GM12878 (cell line): ENCODE measurements around the gene CALD1. TPM values are rescaled to one million over a fixed set of nuclear protein-coding genes. Genes with fewer than 3 reads are reported as not detected.

ENCODE experiments used
- ATAC-seq: fragments of 200-7000 bp; cut with Tn5 transposase; 3 replicates; pipeline ENCODE4 v1.9.1; 2020; ENCODE audit warnings: mild to moderate bottlenecking, moderate library complexity
- BruUV-seq: library from RNA; stranded (reverse); fragments of 400-500 nt; replicated peaks from 2 replicates; lab custom pipeline; 2021; lab: Mats Ljungman, UMichigan
- CTCF ChIA-PET: fragments of 300-600 bp; sonication (Branson Sonifier 250); formaldehyde crosslinking; extraction: SDS; loops from one replicate; lab custom pipeline; 2021; ENCODE audit warnings: inconsistent platforms; lab: Yijun Ruan, JAX
- POLR2A ChIA-PET: fragments of 350-600 bp; formaldehyde crosslinking; extraction: SDS; loops from one replicate; lab custom pipeline; 2021; ENCODE audit warnings: inconsistent platforms; lab: Charles Lee
- RAD21 ChIA-PET: fragments of 300-600 bp; sonication (Branson Sonifier 250); formaldehyde crosslinking; loops from one replicate; lab custom pipeline; 2023; ENCODE audit warnings: antibody characterized with exemption; ENCODE audit not compliant: unreplicated experiment; lab: Charles Lee
- SMC1A ChIA-PET: fragments of 300-600 bp; sonication (Branson Sonifier 250); formaldehyde crosslinking; loops from one replicate; lab custom pipeline; 2023; ENCODE audit not compliant: unreplicated experiment, uncharacterized antibody; lab: Charles Lee
- DNase-seq: peaks from one replicate; pipeline ENCODE4 v3.0.0-alpha.2; 2011; ENCODE audit warnings: low read depth, low spot score
- FAIRE-seq: peaks from 3 replicates; lab custom pipeline; 2011; peaks lifted over from hg19 to GRCh38; lab: Jason Lieb, UNC
- H2AFZ ChIP-seq: 2 replicates; pipeline ENCODE4 v1.6.0; 2011; ENCODE audit warnings: low read depth, low read length, control low read depth; ENCODE audit not compliant: control insufficient read depth
- H3K27ac ChIP-seq: 2 replicates; pipeline ENCODE4 v1.5.1; 2011; ENCODE audit warnings: control low read depth; ENCODE audit not compliant: control insufficient read depth, insufficient read depth
- H3K27me3 ChIP-seq, 2 experiments: replicated peaks in 1 of 2; 2 replicates each; pipeline versions ENCODE4 v1.6.0 to v1.6.1; 2011; ENCODE audit warnings: low read length in 1 of 2; ENCODE audit not compliant: control insufficient read depth in 2 of 2, insufficient read depth in 2 of 2
- H3K36me3 ChIP-seq, 2 experiments: 2 replicates each; pipeline ENCODE4 v1.5.1; 2011; ENCODE audit warnings: low read length in 1 of 2; ENCODE audit not compliant: control insufficient read depth in 2 of 2, insufficient read depth in 2 of 2
- H3K4me1 ChIP-seq: 2 replicates; pipeline ENCODE4 v1.6.1; 2011; ENCODE audit warnings: mild to moderate bottlenecking, low read length, moderate library complexity, mixed read lengths; ENCODE audit not compliant: control insufficient read depth, insufficient read depth
- H3K4me2 ChIP-seq: 2 replicates; pipeline ENCODE4 v1.6.0; 2011; ENCODE audit warnings: control low read depth; ENCODE audit not compliant: control insufficient read depth, insufficient read depth
- H3K4me3 ChIP-seq: fragments of 200-600 bp; sonication (generic); 2 replicates; pipeline ENCODE4 v1.5.1; 2016
- H3K79me2 ChIP-seq: 2 replicates; pipeline ENCODE4 v1.6.0; 2011; ENCODE audit warnings: low read length; ENCODE audit not compliant: control insufficient read depth, insufficient read depth
- H3K9ac ChIP-seq: 2 replicates; pipeline ENCODE4 v1.8.0; 2011; ENCODE audit warnings: low read length, control low read depth, mixed read lengths; ENCODE audit not compliant: control insufficient read depth, insufficient read depth
- H3K9me3 ChIP-seq: replicated peaks from 3 replicates; pipeline ENCODE4 v1.5.1; 2011; ENCODE audit warnings: mild to moderate bottlenecking, low read length; ENCODE audit not compliant: control insufficient read depth, insufficient read depth
- H4K20me1 ChIP-seq: 2 replicates; pipeline ENCODE4 v1.6.0; 2011; ENCODE audit not compliant: control insufficient read depth, insufficient read depth
- ASH2L ChIP-seq: fragments of 300-600, 200-600 bp; sonication (generic); IDR thresholded peaks from 2 replicates; pipeline ENCODE4 v1.6.1; 2017; ENCODE audit warnings: low read depth, mild to moderate bottlenecking, borderline replicate concordance
- CEBPB ChIP-seq, 2 experiments: fragments of 150-350 bp in 1 of 2; IDR thresholded peaks; 2 replicates each; pipeline ENCODE4 v1.6.1; 2012 to 2014; ENCODE audit warnings: low read depth in 2 of 2, low read length in 2 of 2, borderline replicate concordance in 1 of 2, inconsistent platforms in 1 of 2
- CREM ChIP-seq: IDR thresholded peaks from 2 replicates; pipeline ENCODE4 v1.6.1; 2014; ENCODE audit warnings: antibody characterized with exemption, low read depth
- GATAD2B ChIP-seq: fragments of 450-650 bp; conservative IDR thresholded peaks from 2 replicates; pipeline ENCODE4 v1.6.1; 2017; ENCODE audit warnings: low read depth, mild to moderate bottlenecking, moderate library complexity
- MLLT1 ChIP-seq: fragments of 450-650 bp; IDR thresholded peaks from 2 replicates; pipeline ENCODE4 v1.6.1; 2016; ENCODE audit warnings: mild to moderate bottlenecking
- MXI1 ChIP-seq: fragments of 150-350 bp; IDR thresholded peaks from 2 replicates; pipeline ENCODE4 v1.6.1; 2011; ENCODE audit warnings: low read depth, mild to moderate bottlenecking, inconsistent platforms, low read length, improper control_type of control experiment
- SRF ChIP-seq, 2 experiments: IDR thresholded peaks; 2 replicates each; pipeline ENCODE4 v1.6.1; 2011; ENCODE audit warnings: low read depth in 2 of 2, low read length in 2 of 2, mild to moderate bottlenecking in 1 of 2, moderate library complexity in 1 of 2
- STAT3 ChIP-seq: IDR thresholded peaks from 2 replicates; pipeline ENCODE4 v1.6.1; 2011; ENCODE audit warnings: low read depth, low read length, improper control_type of control experiment
- USF1 ChIP-seq: IDR thresholded peaks from 2 replicates; pipeline ENCODE4 v1.6.1; 2011; ENCODE audit warnings: borderline replicate concordance, low read depth, mild to moderate bottlenecking, moderate library complexity, mixed read lengths, low read length; ENCODE audit not compliant: insufficient read depth; ENCODE audit errors: extremely low read length
- WRNIP1 ChIP-seq: IDR thresholded peaks from 2 replicates; pipeline ENCODE4 v1.6.1; 2011; ENCODE audit warnings: low read depth, low read length, improper control_type of control experiment, borderline replicate concordance
- ZBTB4 ChIP-seq: fragments of 450-650 bp; formaldehyde crosslinking; IDR thresholded peaks from 2 replicates; pipeline ENCODE4 v1.4.0; 2022; ENCODE audit warnings: mild to moderate bottlenecking, moderate library complexity
- ZNF384 ChIP-seq: IDR thresholded peaks from 2 replicates; pipeline ENCODE4 v1.6.1; 2012; ENCODE audit warnings: low read depth, mild to moderate bottlenecking, low read length, improper control_type of control experiment, borderline replicate concordance
- ZNF622 ChIP-seq: fragments of 450-650 bp; IDR thresholded peaks from 2 replicates; pipeline ENCODE4 v1.6.1; 2017; ENCODE audit warnings: mild to moderate bottlenecking, inconsistent platforms
- ZSCAN29 ChIP-seq: fragments of 450-650 bp; IDR thresholded peaks from 2 replicates; pipeline ENCODE4 v1.6.1; 2017; ENCODE audit warnings: mild to moderate bottlenecking, moderate library complexity
- WGBS: methylation state at CpG from one replicate; pipeline ENCODE4 v1.1.6; 2016; ENCODE audit warnings: low lambda C conversion rate; ENCODE audit not compliant: insufficient replicate concordance, insufficient coverage; ENCODE audit errors: missing lambda C conversion rate; 5-methylcytosine and 5-hydroxymethylcytosine counted together
- in situ Hi-C: fragments of 300-500 bp; cut with MboI; formaldehyde crosslinking; loops from 9 replicates; pipeline ENCODE4 v1.14.3; 2018; ENCODE audit warnings: mixed read lengths
- intact Hi-C: fragments of 100-400 bp; cut with micrococcal nuclease; formaldehyde crosslinking; loops from one replicate; pipeline ENCODE4 v1.14.2; 2022; ENCODE audit not compliant: unreplicated experiment
- polyA plus RNA-seq, 11 experiments: library from polyadenylated mRNA; depleted of rRNA in 4 of 11; unstranded in 6 of 11; stranded (reverse) in 5 of 11; fragments of >200 nt; fragmentation: Nextera tagmentation in 4 of 11; fragmentation: Illumina TruSeq in 1 of 11; extraction: Ambion mirVana in 4 of 11; extraction: Trizol in 1 of 11; gene quantifications; 1 replicate in 1 of 11; 2 replicates in 10 of 11; pipeline versions ENCODE4 v1.2.1 to v1.2.3, GENCODE V29; 2011 to 2016; ENCODE audit warnings: inconsistent platforms in 2 of 11, missing spikeins in 2 of 11, low read depth in 1 of 11
- total RNA-seq, 4 experiments: library from RNA; depleted of rRNA in 3 of 4; stranded (reverse); fragments of >200 nt in 3 of 4; fragmentation: Illumina TruSeq in 1 of 4; extraction: Trizol in 1 of 4; gene quantifications; 2 replicates each; pipeline versions ENCODE4 v1.2.1 to v1.2.3, GENCODE V29; 2013 to 2021
- TF ChIP-seq, protein P1 (sequence below), 3 experiments: IDR thresholded peaks in 2 of 3; conservative IDR thresholded peaks in 1 of 3; 2 replicates each; pipeline ENCODE4 v1.5.1; 2011; ENCODE audit warnings: low read depth in 3 of 3, low read length in 3 of 3, mild to moderate bottlenecking in 3 of 3, control low read depth in 2 of 3, moderate library complexity in 2 of 3, inconsistent platforms in 1 of 3, mixed read lengths in 1 of 3; ENCODE audit not compliant: control insufficient read depth in 2 of 3, insufficient read depth in 1 of 3; ENCODE audit errors: extremely low read depth in 1 of 3

The CALD1 gene
- total and polyA plus RNA-seq, 10 of the 15 experiments (the other 5 are each of a cell fraction or from before 2014, with no cell fraction given) = 0.03 to 1.3 (median 0.22) TPM

GRCh38 chr7:134768243-134768642 lies 11.2 kb upstream of the CALD1 start:
- Histone ChIP-seq H3K79me2 (no peaks in the 10 kb centered on the region), H3K4me3 (no peak overlapping the region), H4K20me1 (no peaks in the 10 kb centered on the region), H3K36me3 (no peaks in the 10 kb centered on the region), H3K27ac (no peak overlapping the region), H3K4me1 (peaks cover 8% of the 10 kb centered on the region), H3K27me3 (no peaks in the 10 kb centered on the region), H3K9ac (no peak overlapping the region), H3K4me2 (no peak overlapping the region), H2AFZ (no peak overlapping the region), H3K9me3 (no peaks in the 10 kb centered on the region)
- intact Hi-C loops = loop anchor here (5.0 kb wide), 1 partner anchor 41 kb away; no protein-coding TSS in a partner anchor
- BruUV-seq = no TSS peak
- ChIA-PET CTCF (interaction anchor here (1.0 to 3.9 kb wide), 4 partner anchors 17 to 185 kb away, joined by 3 to 23 read pairs (median 3); no protein-coding TSS in a partner anchor), POLR2A (interaction anchor here (0.6 kb wide), 1 partner anchor 89 kb away, joined by 3 read pairs; no protein-coding TSS in a partner anchor), SMC1A (interaction anchor here (1.0 to 2.5 kb wide), 5 partner anchors 17 to 174 kb away, joined by 4 to 10 read pairs (median 5); no protein-coding TSS in a partner anchor), RAD21 (interaction anchor here (0.6 to 1.4 kb wide), 3 partner anchors 10 to 360 kb away, joined by 3 to 5 read pairs (median 4); no protein-coding TSS in a partner anchor)
- WGBS = 98% methylated on average over 4 of the region's 4 CpGs
- in situ Hi-C loops = no loop called here
- DNase-seq (no peak), ATAC-seq (no peak), FAIRE-seq (no peak)
- TF ChIP-seq CREM (no peak), ZNF384 (no peak), STAT3 (no peak), ZBTB4 (CRISPR knock-in tag) (no peak), MLLT1 (no peak), SRF (IDR thresholded peaks at IDR 0.05; ENCODE audit: low read depth in 2 of 2, low read length in 2 of 2) (no peak), ZSCAN29 (no peak), GATAD2B (no peak), MXI1 (no peak), ZNF622 (no peak), CEBPB (IDR thresholded peaks at IDR 0.05; ENCODE audit: borderline replicate concordance in 1 of 2, low read depth in 2 of 2, low read length in 2 of 2) (no peak), USF1 (no peak), WRNIP1 (no peak), ASH2L (no peak)
- TF ChIP-seq, protein P1, sequence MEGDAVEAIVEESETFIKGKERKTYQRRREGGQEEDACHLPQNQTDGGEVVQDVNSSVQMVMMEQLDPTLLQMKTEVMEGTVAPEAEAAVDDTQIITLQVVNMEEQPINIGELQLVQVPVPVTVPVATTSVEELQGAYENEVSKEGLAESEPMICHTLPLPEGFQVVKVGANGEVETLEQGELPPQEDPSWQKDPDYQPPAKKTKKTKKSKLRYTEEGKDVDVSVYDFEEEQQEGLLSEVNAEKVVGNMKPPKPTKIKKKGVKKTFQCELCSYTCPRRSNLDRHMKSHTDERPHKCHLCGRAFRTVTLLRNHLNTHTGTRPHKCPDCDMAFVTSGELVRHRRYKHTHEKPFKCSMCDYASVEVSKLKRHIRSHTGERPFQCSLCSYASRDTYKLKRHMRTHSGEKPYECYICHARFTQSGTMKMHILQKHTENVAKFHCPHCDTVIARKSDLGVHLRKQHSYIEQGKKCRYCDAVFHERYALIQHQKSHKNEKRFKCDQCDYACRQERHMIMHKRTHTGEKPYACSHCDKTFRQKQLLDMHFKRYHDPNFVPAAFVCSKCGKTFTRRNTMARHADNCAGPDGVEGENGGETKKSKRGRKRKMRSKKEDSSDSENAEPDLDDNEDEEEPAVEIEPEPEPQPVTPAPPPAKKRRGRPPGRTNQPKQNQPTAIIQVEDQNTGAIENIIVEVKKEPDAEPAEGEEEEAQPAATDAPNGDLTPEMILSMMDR (IDR thresholded peaks at IDR 0.05 in 2 of 3, conservative IDR thresholded peaks at IDR 0.05 in 1 of 3; ENCODE audit: control insufficient read depth in 2 of 3, extremely low read depth in 1 of 3, insufficient read depth in 1 of 3, low read depth in 3 of 3, low read length in 3 of 3) = no peak
